ENCODE results near the gene PTPRK. TPM values are rescaled to one million over a fixed set of nuclear protein-coding genes. Genes with fewer than 3 reads are reported as not detected.
A peak's percentile ranks its signal among the peaks of the same experiment; 100 is the strongest.

PTPRK gene
- total RNA-seq, 1 experiment from 2014 or later = 265 TPM

DNA sequence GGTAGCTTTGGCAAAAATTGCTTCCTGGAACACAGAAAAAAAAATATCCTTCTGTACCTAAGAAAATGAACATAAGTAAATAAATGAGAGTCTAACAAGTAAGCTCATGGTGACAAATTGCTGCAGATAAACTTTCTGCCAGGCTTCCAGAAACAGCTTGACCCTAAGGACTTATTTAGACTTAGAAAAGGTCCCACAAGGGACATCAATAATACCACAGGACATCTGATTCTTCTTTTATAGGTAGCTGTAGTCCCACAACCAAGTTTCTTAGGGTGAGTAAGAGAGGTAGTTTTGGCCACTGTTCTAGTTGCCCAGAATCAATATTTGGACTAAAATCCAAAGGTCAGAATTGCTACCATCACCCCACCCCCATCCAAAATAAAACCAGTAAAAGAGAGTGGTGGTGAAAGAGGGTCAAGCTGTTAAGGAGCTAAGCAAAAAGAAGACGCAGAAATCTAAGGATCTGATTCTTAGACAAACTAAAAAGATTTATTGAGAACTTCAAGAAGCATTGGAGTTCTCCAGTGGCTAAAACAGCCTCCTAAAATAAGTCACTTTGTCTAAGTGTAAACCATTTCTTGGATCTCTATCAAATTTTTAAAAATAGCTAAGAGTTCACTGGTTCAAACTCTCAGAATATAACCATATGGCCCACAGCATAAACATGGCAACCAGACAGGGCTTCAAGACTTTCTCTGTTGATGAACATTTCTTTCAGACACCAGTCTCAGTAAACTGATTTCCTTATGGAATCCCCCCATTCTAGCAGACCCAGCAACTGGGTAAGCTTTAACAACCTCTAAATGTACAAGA lies 180.6 kb downstream of the PTPRK start:
- Mint-ChIP-seq H3K4me1 (ENCODE audit: low read depth, unreplicated experiment) (peaks cover 49% of the 10 kb centered on the region), H3K27ac (ENCODE audit: unreplicated experiment) (peak overlapping the region; percentile 50), H3K4me3 (ENCODE audit: low read depth, unreplicated experiment) (no peak overlapping the region), H3K36me3 (ENCODE audit: insufficient read depth, unreplicated experiment) (peaks cover 4% of the 10 kb centered on the region), H3K27me3 (ENCODE audit: unreplicated experiment) (no peaks in the 10 kb centered on the region), H3K9me3 (ENCODE audit: low read depth, unreplicated experiment) (no peaks in the 10 kb centered on the region)
- BruUV-seq (replicated peaks) = no TSS peak
- intact Hi-C loops (cut with micrococcal nuclease; ENCODE audit: unreplicated experiment) = loop anchor here (10.0 kb wide), 1 partner anchor 395 kb away; no protein-coding TSS in a partner anchor
- DNase-seq = no peak
- CTCF ChIA-PET = interaction anchor here (0.6 to 1.1 kb wide), 4 partner anchors 12 to 177 kb away, joined by 3 to 7 read pairs (median 4); no protein-coding TSS in a partner anchor
- TF ChIP-seq, protein P1, sequence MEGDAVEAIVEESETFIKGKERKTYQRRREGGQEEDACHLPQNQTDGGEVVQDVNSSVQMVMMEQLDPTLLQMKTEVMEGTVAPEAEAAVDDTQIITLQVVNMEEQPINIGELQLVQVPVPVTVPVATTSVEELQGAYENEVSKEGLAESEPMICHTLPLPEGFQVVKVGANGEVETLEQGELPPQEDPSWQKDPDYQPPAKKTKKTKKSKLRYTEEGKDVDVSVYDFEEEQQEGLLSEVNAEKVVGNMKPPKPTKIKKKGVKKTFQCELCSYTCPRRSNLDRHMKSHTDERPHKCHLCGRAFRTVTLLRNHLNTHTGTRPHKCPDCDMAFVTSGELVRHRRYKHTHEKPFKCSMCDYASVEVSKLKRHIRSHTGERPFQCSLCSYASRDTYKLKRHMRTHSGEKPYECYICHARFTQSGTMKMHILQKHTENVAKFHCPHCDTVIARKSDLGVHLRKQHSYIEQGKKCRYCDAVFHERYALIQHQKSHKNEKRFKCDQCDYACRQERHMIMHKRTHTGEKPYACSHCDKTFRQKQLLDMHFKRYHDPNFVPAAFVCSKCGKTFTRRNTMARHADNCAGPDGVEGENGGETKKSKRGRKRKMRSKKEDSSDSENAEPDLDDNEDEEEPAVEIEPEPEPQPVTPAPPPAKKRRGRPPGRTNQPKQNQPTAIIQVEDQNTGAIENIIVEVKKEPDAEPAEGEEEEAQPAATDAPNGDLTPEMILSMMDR (IDR thresholded peaks at IDR 0.05; ENCODE audit: unreplicated experiment) = no peak

DNA sequence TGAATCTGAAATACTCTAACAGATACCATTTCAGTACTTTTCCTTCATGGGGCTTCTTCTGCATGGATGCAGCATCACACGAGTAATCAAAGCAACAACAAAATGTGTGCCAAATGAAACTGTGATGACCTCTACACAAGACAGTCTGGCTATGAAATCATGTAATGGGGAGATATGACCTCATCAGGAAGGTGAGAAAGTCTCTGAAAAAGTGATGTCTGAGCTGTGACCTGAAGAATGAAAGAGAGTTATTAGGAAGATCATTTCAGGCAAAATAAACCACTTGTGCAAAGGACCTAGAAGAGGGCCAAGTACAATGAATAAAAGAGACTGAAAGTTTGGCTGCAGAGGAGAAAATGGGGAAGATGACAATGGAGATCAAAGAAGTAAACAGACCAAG lies 182.8 kb downstream of the PTPRK start:
- intact Hi-C loops (cut with micrococcal nuclease; ENCODE audit: unreplicated experiment) = loop anchor here (10.0 kb wide), 1 partner anchor 397 kb away; no protein-coding TSS in a partner anchor
- DNase-seq = no peak
- H3K27ac Mint-ChIP-seq (ENCODE audit: unreplicated experiment) = no peak overlapping the region
- H3K4me3 Mint-ChIP-seq (ENCODE audit: low read depth, unreplicated experiment) = no peak overlapping the region
- no peaks in the 10 kb centered on the region for H3K27me3 Mint-ChIP-seq (ENCODE audit: unreplicated experiment)
- CTCF ChIA-PET = interaction anchor here (0.6 kb wide), 1 partner anchor 531 kb away, joined by 3 read pairs; no protein-coding TSS in a partner anchor
- peaks cover 10% of the 10 kb centered on the region for H3K36me3 Mint-ChIP-seq (ENCODE audit: insufficient read depth, unreplicated experiment)
- TF ChIP-seq, protein P1 (IDR thresholded peaks at IDR 0.05; ENCODE audit: unreplicated experiment) = no peak
- H3K4me1 Mint-ChIP-seq (ENCODE audit: low read depth, unreplicated experiment) = peaks cover 63% of the 10 kb centered on the region
- no peaks in the 10 kb centered on the region for H3K9me3 Mint-ChIP-seq (ENCODE audit: low read depth, unreplicated experiment)
- no TSS peak for BruUV-seq (replicated peaks)

DNA sequence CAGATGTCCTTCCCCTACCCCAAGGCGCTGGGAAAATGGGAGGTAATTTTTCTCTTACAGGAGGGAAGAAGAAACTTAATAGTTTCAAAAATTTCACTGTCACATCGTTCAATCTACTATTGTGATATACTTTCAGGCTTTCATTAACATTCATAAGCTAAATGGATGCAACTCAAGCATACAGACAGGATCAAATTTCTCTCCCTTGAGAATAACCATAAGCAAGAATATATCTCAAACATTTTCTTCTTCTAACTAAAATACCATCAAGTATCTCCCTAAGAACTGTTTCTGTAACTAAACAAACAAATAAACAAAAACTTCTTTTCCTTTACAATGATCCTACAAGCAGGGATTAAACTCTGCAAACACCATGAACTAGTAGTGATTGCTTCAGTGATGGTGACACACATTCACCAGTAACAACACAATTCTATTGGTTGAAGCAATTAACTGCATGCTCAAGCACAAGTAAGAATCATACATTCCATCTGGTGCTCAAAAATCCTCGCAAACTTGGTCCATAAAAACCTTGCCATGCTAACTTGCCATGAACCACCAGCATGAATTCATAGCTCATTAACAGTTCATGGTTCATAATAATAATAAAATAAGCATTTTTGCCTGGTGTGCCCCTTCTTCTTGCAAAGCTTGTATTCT lies 183.8 kb downstream of the PTPRK start:
- Mint-ChIP-seq H3K27me3 (ENCODE audit: unreplicated experiment) (no peaks in the 10 kb centered on the region), H3K9me3 (ENCODE audit: low read depth, unreplicated experiment) (no peaks in the 10 kb centered on the region), H3K36me3 (ENCODE audit: insufficient read depth, unreplicated experiment) (peaks cover 6% of the 10 kb centered on the region), H3K4me1 (ENCODE audit: low read depth, unreplicated experiment) (peaks cover 71% of the 10 kb centered on the region), H3K4me3 (ENCODE audit: low read depth, unreplicated experiment) (no peak overlapping the region), H3K27ac (ENCODE audit: unreplicated experiment) (no peak overlapping the region)
- CTCF ChIA-PET = interaction anchor here (0.6 to 1.0 kb wide), 3 partner anchors 20 to 195 kb away, joined by 3 to 5 read pairs (median 3); no protein-coding TSS in a partner anchor
- TF ChIP-seq, protein P1 (IDR thresholded peaks at IDR 0.05; ENCODE audit: unreplicated experiment) = no peak
- BruUV-seq (replicated peaks) = no TSS peak
- intact Hi-C loops (cut with micrococcal nuclease; ENCODE audit: unreplicated experiment) = loop anchor here (10.0 kb wide), 1 partner anchor 398 kb away; no protein-coding TSS in a partner anchor
- DNase-seq = no peak

DNA sequence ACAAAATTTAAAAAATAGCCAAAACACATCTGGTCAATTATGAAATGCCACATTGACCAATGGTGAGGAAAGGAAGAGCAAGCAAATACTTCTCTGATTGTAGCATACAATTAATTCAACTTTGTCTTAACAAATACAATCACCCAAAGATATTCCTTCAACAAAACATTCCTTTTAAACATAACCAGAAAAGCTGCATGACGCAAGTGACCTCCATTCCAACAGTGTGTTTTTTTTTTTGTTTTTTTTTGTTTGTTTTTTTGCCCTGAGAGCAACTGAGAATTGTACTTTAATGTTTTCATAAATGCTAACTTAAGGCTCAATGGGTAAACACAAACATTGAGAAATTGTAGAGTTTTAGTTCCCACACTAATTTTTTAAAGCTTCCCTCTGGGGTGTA lies 184.4 kb downstream of the PTPRK start:
- no TSS peak for BruUV-seq (replicated peaks)
- peaks cover 6% of the 10 kb centered on the region for H3K36me3 Mint-ChIP-seq (ENCODE audit: insufficient read depth, unreplicated experiment)
- DNase-seq = no peak
- H3K4me1 Mint-ChIP-seq (ENCODE audit: low read depth, unreplicated experiment) = peaks cover 72% of the 10 kb centered on the region
- H3K27me3 Mint-ChIP-seq (ENCODE audit: unreplicated experiment) = no peaks in the 10 kb centered on the region
- H3K9me3 Mint-ChIP-seq (ENCODE audit: low read depth, unreplicated experiment) = no peaks in the 10 kb centered on the region
- intact Hi-C loops (cut with micrococcal nuclease; ENCODE audit: unreplicated experiment) = loop anchor here (10.0 kb wide), 1 partner anchor 399 kb away; no protein-coding TSS in a partner anchor
- H3K4me3 Mint-ChIP-seq (ENCODE audit: low read depth, unreplicated experiment) = no peak overlapping the region
- no peak overlapping the region for H3K27ac Mint-ChIP-seq (ENCODE audit: unreplicated experiment)
- CTCF ChIA-PET = interaction anchor here (0.7 kb wide), 1 partner anchor 73 kb away, joined by 4 read pairs; no protein-coding TSS in a partner anchor
- TF ChIP-seq, protein P1 (IDR thresholded peaks at IDR 0.05; ENCODE audit: unreplicated experiment) = no peak
